GM23338 (cell line): ENCODE results near the gene BTNL8. TPM values are rescaled to one million over a fixed set of nuclear protein-coding genes. Genes with fewer than 3 reads are reported as not detected.

Source experiments
- ATAC-seq: fragments of 200-7000 bp; cut with Tn5 transposase; 3 replicates; pipeline ENCODE4 v1.9.1; 2020
- DNase-seq: peaks from one replicate; pipeline ENCODE4 v3.0.0-alpha.2; 2015; ENCODE audit warnings: low spot score
- H2AFZ ChIP-seq: fragments of 200-600 bp; sonication (generic); 2 replicates; pipeline ENCODE4 v1.8.0; 2016; ENCODE audit warnings: antibody characterized with exemption, mild to moderate bottlenecking, moderate library complexity
- H3F3A ChIP-seq: fragments of 200-600 bp; sonication (generic); replicated peaks from 2 replicates; pipeline ENCODE4 v1.8.0; 2017; ENCODE audit warnings: antibody characterized with exemption, mixed run types, low read depth
- H3K27ac ChIP-seq: fragments of 200-600 bp; sonication (generic); 2 replicates; pipeline ENCODE4 v1.6.1; 2016; ENCODE audit warnings: low read depth
- H3K27me3 ChIP-seq: fragments of 200-600 bp; sonication (generic); 2 replicates; pipeline ENCODE4 v1.8.0; 2016; ENCODE audit warnings: mild to moderate bottlenecking, mixed run types, moderate library complexity; ENCODE audit not compliant: insufficient read depth
- H3K36me3 ChIP-seq: fragments of 200-600 bp; sonication (generic); 2 replicates; pipeline ENCODE4 v1.8.0; 2016; ENCODE audit warnings: mild to moderate bottlenecking; ENCODE audit not compliant: insufficient read depth
- H3K4me1 ChIP-seq: fragments of 200-600 bp; sonication (generic); 2 replicates; pipeline ENCODE4 v1.8.0; 2016; ENCODE audit warnings: mild to moderate bottlenecking, moderate library complexity; ENCODE audit not compliant: insufficient read depth
- H3K4me2 ChIP-seq: fragments of 200-600 bp; sonication (generic); 2 replicates; pipeline ENCODE4 v1.7.1; 2017; ENCODE audit warnings: mixed run types
- H3K4me3 ChIP-seq: fragments of 200-600 bp; sonication (generic); 2 replicates; pipeline ENCODE4 v1.6.1; 2016; ENCODE audit warnings: mixed run types
- H3K79me2 ChIP-seq: fragments of 200-600 bp; sonication (generic); replicated peaks from 2 replicates; pipeline ENCODE4 v1.8.0; 2017; ENCODE audit warnings: mild to moderate bottlenecking; ENCODE audit not compliant: insufficient read depth
- H3K9me2 ChIP-seq: fragments of 200-600 bp; sonication (generic); 2 replicates; pipeline ENCODE4 v1.8.0; 2017; ENCODE audit not compliant: insufficient read depth
- H4K20me1 ChIP-seq: fragments of 200-600 bp; sonication (generic); replicated peaks from 2 replicates; pipeline ENCODE4 v1.8.0; 2017; ENCODE audit warnings: mild to moderate bottlenecking; ENCODE audit not compliant: insufficient read depth
- H3K27ac Mint-ChIP-seq: 2 replicates; pipeline ENCODE4 v1.8.0; 2020; ENCODE audit warnings: inconsistent platforms, mild to moderate bottlenecking, moderate library complexity, mixed read lengths
- H3K27me3 Mint-ChIP-seq: 3 replicates; pipeline ENCODE4 v1.8.0; 2022; ENCODE audit warnings: low read depth, mild to moderate bottlenecking, moderate library complexity, mixed read lengths, inconsistent platforms; ENCODE audit not compliant: insufficient read depth, poor library complexity
- H3K36me3 Mint-ChIP-seq: 3 replicates; pipeline ENCODE4 v1.8.0; 2021; ENCODE audit warnings: low read depth, mild to moderate bottlenecking, inconsistent platforms, moderate library complexity, mixed read lengths
- H3K4me1 Mint-ChIP-seq: 3 replicates; pipeline ENCODE4 v1.8.0; 2020; ENCODE audit warnings: mild to moderate bottlenecking, inconsistent platforms, mixed read lengths
- H3K4me3 Mint-ChIP-seq: 3 replicates; pipeline ENCODE4 v1.8.0; 2021; ENCODE audit warnings: moderate library complexity, mild to moderate bottlenecking, inconsistent platforms, mixed read lengths
- H3K9me3 Mint-ChIP-seq: 3 replicates; pipeline ENCODE4 v1.8.0; 2020; ENCODE audit warnings: moderate library complexity, mild to moderate bottlenecking, inconsistent platforms, mixed read lengths
- CREB1 ChIP-seq: fragments of 250-450 bp; sonication (Bioruptor Pico); IDR thresholded peaks from 2 replicates; pipeline ENCODE4 v1.5.0; 2020; ENCODE audit warnings: low read depth, mild to moderate bottlenecking, moderate library complexity
- EZH2 ChIP-seq: fragments of 200-600 bp; sonication (generic); IDR thresholded peaks from one replicate; pipeline ENCODE4 v1.8.0; 2017; ENCODE audit warnings: antibody characterized with exemption, mild to moderate bottlenecking, low read depth; ENCODE audit not compliant: unreplicated experiment
- EZH2phosphoT487 ChIP-seq: fragments of 200-600 bp; sonication (generic); IDR thresholded peaks from one replicate; pipeline ENCODE4 v1.8.1; 2018; ENCODE audit warnings: antibody characterized with exemption; ENCODE audit not compliant: unreplicated experiment
- JUNB ChIP-seq: IDR thresholded peaks from one replicate; pipeline ENCODE4 v1.6.1; 2016; ENCODE audit warnings: antibody characterized with exemption; ENCODE audit not compliant: unreplicated experiment
- NANOG ChIP-seq: IDR thresholded peaks from 2 replicates; pipeline ENCODE4 v1.6.1; 2016; ENCODE audit warnings: antibody characterized with exemption, borderline replicate concordance
- POLR2AphosphoS5 ChIP-seq: IDR thresholded peaks from 2 replicates; pipeline ENCODE4 v1.6.1; 2016; ENCODE audit warnings: antibody characterized with exemption, low read depth
- STAT1 ChIP-seq: IDR thresholded peaks from one replicate; pipeline ENCODE4 v1.6.1; 2016; ENCODE audit warnings: antibody characterized with exemption; ENCODE audit not compliant: unreplicated experiment
- ZNF114 ChIP-seq: fragments of 250-450 bp; sonication (Bioruptor Pico); IDR thresholded peaks from 2 replicates; pipeline ENCODE4 v1.5.0; 2020; ENCODE audit warnings: mild to moderate bottlenecking, moderate library complexity
- polyA plus RNA-seq: library from polyadenylated mRNA; unstranded; fragments of >200 nt; fragmentation: Nextera tagmentation; extraction: Ambion mirVana; gene quantifications from 2 replicates; pipeline ENCODE4 v1.2.1, GENCODE V29; 2016
- total RNA-seq: library from RNA; depleted of rRNA; stranded (reverse); fragments of >200 nt; shearing (Covaris generic); gene quantifications from 2 replicates; pipeline ENCODE4 v1.2.3, GENCODE V29; 2014
- TF ChIP-seq, protein P1 (sequence below), 2 experiments: fragments of 200-600 bp in 1 of 2; sonication (generic) in 1 of 2; conservative IDR thresholded peaks; 2 replicates each; pipeline versions ENCODE4 v1.5.1 to v1.6.1; 2016 to 2017; ENCODE audit warnings: antibody characterized with exemption in 2 of 2, low read depth in 2 of 2, mild to moderate bottlenecking in 2 of 2, moderate library complexity in 1 of 2
- TF ChIP-seq, protein P2 (sequence below): IDR thresholded peaks from one replicate; pipeline ENCODE4 v1.6.1; 2018; ENCODE audit warnings: antibody characterized with exemption; ENCODE audit not compliant: unreplicated experiment

Gene BTNL8
- total and polyA plus RNA-seq, 2 experiments from 2014 or later = 0.23 TPM; not detected in 1

GRCh38 chr5:180868960-180869359 is 30.0 kb upstream of the BTNL8 start:
- Histone ChIP-seq H3K27me3 (no peaks in the 10 kb centered on the region), H3K27ac (no peak overlapping the region), H3K36me3 (no peaks in the 10 kb centered on the region), H3K4me3 (no peak overlapping the region), H4K20me1 (no peaks in the 10 kb centered on the region), H3F3A (no peaks in the 10 kb centered on the region), H3K4me1 (peaks cover 7% of the 10 kb centered on the region; the same call in 1 of the 2 replicates), H2AFZ (no peak overlapping the region), H3K9me2 (no peaks in the 10 kb centered on the region), H3K79me2 (no peaks in the 10 kb centered on the region), H3K4me2 (no peak overlapping the region)
- ATAC-seq (peak; percentile 89), DNase-seq (peak; percentile 95)
- no peaks in the 10 kb centered on the region for H3K36me3 Mint-ChIP-seq
- peaks cover 19% of the 10 kb centered on the region for H3K4me1 Mint-ChIP-seq
- no peak overlapping the region for H3K4me3 Mint-ChIP-seq
- H3K27ac Mint-ChIP-seq = no peak overlapping the region
- TF ChIP-seq CREB1 (CRISPR knock-in tag) (no peak), NANOG (peak; percentile 8; the same call in 1 of the 2 replicates), JUNB (no peak), ZNF114 (CRISPR knock-in tag) (no peak)
- TF ChIP-seq, protein P1, sequence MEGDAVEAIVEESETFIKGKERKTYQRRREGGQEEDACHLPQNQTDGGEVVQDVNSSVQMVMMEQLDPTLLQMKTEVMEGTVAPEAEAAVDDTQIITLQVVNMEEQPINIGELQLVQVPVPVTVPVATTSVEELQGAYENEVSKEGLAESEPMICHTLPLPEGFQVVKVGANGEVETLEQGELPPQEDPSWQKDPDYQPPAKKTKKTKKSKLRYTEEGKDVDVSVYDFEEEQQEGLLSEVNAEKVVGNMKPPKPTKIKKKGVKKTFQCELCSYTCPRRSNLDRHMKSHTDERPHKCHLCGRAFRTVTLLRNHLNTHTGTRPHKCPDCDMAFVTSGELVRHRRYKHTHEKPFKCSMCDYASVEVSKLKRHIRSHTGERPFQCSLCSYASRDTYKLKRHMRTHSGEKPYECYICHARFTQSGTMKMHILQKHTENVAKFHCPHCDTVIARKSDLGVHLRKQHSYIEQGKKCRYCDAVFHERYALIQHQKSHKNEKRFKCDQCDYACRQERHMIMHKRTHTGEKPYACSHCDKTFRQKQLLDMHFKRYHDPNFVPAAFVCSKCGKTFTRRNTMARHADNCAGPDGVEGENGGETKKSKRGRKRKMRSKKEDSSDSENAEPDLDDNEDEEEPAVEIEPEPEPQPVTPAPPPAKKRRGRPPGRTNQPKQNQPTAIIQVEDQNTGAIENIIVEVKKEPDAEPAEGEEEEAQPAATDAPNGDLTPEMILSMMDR (conservative IDR thresholded peaks at IDR 0.05; ENCODE audit: low read depth in 2 of 2) = peak; percentile 95 to 96
- TF ChIP-seq, protein P2, sequence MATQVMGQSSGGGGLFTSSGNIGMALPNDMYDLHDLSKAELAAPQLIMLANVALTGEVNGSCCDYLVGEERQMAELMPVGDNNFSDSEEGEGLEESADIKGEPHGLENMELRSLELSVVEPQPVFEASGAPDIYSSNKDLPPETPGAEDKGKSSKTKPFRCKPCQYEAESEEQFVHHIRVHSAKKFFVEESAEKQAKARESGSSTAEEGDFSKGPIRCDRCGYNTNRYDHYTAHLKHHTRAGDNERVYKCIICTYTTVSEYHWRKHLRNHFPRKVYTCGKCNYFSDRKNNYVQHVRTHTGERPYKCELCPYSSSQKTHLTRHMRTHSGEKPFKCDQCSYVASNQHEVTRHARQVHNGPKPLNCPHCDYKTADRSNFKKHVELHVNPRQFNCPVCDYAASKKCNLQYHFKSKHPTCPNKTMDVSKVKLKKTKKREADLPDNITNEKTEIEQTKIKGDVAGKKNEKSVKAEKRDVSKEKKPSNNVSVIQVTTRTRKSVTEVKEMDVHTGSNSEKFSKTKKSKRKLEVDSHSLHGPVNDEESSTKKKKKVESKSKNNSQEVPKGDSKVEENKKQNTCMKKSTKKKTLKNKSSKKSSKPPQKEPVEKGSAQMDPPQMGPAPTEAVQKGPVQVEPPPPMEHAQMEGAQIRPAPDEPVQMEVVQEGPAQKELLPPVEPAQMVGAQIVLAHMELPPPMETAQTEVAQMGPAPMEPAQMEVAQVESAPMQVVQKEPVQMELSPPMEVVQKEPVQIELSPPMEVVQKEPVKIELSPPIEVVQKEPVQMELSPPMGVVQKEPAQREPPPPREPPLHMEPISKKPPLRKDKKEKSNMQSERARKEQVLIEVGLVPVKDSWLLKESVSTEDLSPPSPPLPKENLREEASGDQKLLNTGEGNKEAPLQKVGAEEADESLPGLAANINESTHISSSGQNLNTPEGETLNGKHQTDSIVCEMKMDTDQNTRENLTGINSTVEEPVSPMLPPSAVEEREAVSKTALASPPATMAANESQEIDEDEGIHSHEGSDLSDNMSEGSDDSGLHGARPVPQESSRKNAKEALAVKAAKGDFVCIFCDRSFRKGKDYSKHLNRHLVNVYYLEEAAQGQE = no peak
- peaks cover 4% of the 10 kb centered on the region for H3K27me3 Mint-ChIP-seq
- no peaks in the 10 kb centered on the region for H3K9me3 Mint-ChIP-seq

GRCh38 chr5:180869587-180869986 is 29.4 kb upstream of the BTNL8 start:
- Histone ChIP-seq H3K4me2 (no peak overlapping the region), H4K20me1 (no peaks in the 10 kb centered on the region), H3F3A (no peaks in the 10 kb centered on the region), H3K27me3 (no peaks in the 10 kb centered on the region), H3K9me2 (no peaks in the 10 kb centered on the region), H3K4me1 (peaks cover 7% of the 10 kb centered on the region; the same call in 1 of the 2 replicates), H2AFZ (no peak overlapping the region), H3K27ac (no peak overlapping the region), H3K79me2 (no peaks in the 10 kb centered on the region), H3K4me3 (no peak overlapping the region), H3K36me3 (no peaks in the 10 kb centered on the region)
- Mint-ChIP-seq H3K27me3 (peaks cover 4% of the 10 kb centered on the region), H3K27ac (no peak overlapping the region), H3K9me3 (no peaks in the 10 kb centered on the region), H3K4me1 (peaks cover 21% of the 10 kb centered on the region), H3K4me3 (no peak overlapping the region), H3K36me3 (no peaks in the 10 kb centered on the region)
- DNase-seq = no peak
- no peak for ATAC-seq
- TF ChIP-seq, protein P2 = no peak
- TF ChIP-seq POLR2AphosphoS5 = no peak
- TF ChIP-seq JUNB = no peak
- TF ChIP-seq, protein P1 (conservative IDR thresholded peaks at IDR 0.05; ENCODE audit: low read depth in 2 of 2) = no peak
- TF ChIP-seq EZH2phosphoT487 = no peak
- no peak for TF ChIP-seq EZH2
- no peak for TF ChIP-seq STAT1
